Left ventricle myocardium superior (tissue), 1 donor: ENCODE measurements around the gene BTBD3. TPM values are rescaled to one million over a fixed set of nuclear protein-coding genes. Genes with fewer than 3 reads are reported as not detected.

ENCODE experiments used
- ATAC-seq: fragments of 200-7000 bp; cut with Tn5 transposase; one replicate; pipeline ENCODE4 v1.9.1; 2020; ENCODE audit warnings: mild to moderate bottlenecking, moderate library complexity
- DNase-seq: peaks from one replicate; pipeline ENCODE4 v3.0.0-alpha.2; 2020
- intact Hi-C: fragments of 100-400 bp; cut with micrococcal nuclease; formaldehyde crosslinking; loops from one replicate; pipeline ENCODE4 v1.11.0; 2022
- long read RNA-seq: library from polyadenylated mRNA; unstranded; transcript quantifications from one replicate; pipeline ENCODE4 v2.0.0, GENCODE V29; 2021
- total RNA-seq: library from RNA; stranded (reverse); fragmentation: NEBNext Ultra II Directional; extraction: Animal tissue kit (Norgen Biotek cat#: 25700); gene quantifications from one replicate; pipeline ENCODE4 v1.2.1, GENCODE V29; 2021
- donor health status: DM: no; HTN: yes; CAD: no; lungs with severe emphysema.

The BTBD3 gene
- 30.2 TPM for total RNA-seq
- long read RNA-seq, full-length matches to known transcripts = 2 of 8 reads
- long read RNA-seq, partial matches to known transcripts = 0 of 8 reads
- long read RNA-seq, other reads (novel, unspliced or antisense) = 6 of 8 reads

DNA sequence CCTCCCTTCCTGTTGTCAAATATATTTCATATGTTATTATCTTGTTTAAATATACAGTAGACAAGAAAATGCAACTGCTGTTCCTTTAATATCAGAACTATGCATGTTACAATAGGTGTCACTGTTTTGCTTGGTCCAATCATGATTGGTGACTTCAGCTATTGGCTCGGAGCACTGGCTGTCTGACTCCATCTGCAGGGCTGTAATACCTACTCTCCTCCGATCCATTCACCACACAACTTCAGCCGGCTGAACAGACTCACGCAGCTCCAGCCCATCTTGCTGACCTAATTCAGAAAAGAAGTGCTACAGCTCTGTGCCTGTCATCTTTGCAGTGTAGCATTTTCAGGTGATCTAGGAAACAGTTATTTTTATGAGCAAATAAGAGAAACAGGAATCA lies at the start of gene BTBD3:
Gene BTBD3 (plus strand): TSS at position 231 of the 400 bp plus-strand sequence. CDS start 383 bp downstream, outside the sequence.
- intact Hi-C loops = no loop called here
- DNase-seq (peak; percentile 65), ATAC-seq (peak; percentile 94)

DNA sequence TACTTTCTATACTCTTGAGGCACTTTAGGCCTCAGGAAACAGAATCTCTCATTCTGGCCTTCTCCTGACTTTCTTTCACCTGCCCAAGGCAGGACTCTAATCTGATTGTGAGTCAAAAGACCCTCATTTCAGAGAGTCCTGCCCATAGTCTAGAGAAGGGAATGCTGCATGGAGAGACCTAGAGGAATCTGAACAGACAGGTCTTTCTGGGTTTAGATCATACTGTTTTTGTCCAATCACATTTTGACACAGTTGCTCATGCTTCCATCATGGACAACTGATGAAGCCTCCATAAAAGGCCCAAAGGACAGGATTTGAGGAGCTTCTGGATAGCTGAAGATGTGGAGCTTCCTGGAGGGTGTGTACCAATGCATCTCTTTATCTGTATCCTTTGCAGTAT lies 48.1 kb upstream of the BTBD3 start:
- intact Hi-C loops = no loop called here

DNA sequence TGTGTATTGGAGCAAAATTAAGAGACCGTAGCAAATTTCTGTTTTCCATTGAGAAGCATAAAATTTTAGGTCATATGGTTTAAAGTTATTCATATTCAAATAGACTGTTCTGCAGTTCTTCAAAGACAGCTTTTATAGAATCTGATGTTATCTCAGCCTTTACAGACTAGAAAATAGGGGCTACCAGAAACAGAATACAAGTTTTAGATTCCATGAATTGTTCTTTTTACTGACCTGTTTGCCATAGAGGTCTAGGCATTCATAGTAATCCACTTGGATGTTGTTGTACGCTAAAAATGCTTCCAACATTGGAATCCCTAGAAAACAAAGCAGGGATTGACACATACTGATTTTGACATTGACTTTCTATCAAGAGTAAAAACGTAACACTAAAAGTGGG lies 47.3 kb upstream of the BTBD3 start:
- no peak for DNase-seq
- ATAC-seq = no peak
- intact Hi-C loops = no loop called here

More for the DNA sequence above, 48.1 kb upstream of the BTBD3 start:
- no peak for DNase-seq
- ATAC-seq = no peak

DNA sequence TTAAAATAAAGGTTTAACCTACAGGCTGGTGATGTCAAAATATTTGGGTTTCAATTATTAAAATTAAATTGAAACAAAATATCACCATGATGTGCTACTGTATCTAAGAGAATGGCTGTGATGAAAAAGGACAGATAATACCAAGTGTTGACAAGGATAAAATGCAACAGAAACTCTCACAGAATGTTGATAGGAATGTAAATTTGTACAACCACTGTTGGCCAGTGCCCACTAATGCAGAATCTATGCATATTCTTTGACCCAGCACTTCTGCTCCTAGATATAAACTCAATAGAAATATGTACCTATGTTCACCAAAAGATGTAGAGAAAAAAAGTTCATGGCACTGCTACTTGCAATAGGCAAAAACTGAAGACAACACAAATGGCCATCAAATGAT lies 41.1 kb upstream of the BTBD3 start:
- DNase-seq = no peak
- no peak for ATAC-seq
- intact Hi-C loops = no loop called here

DNA sequence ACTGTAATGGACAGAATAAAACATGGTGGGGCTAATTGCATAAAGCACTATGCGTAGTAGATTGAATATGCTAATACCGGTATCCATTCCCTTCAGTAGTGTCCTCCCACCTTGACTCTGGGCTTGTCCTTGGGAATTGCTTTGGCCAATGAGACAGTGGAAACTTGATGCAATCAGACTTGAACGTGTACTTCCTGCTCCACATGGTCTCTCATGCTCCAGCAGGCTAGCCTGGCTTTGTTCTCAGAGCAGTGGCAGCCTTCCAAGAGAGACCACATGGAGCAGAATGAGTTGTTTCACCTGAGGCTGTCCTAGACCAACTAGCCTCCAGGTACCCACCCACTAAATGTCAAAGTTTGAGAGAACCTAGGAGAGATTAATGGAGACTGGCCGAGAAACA lies 37.0 kb upstream of the BTBD3 start:
- no peak for ATAC-seq
- peak; percentile 18 for DNase-seq
- intact Hi-C loops = no loop called here

DNA sequence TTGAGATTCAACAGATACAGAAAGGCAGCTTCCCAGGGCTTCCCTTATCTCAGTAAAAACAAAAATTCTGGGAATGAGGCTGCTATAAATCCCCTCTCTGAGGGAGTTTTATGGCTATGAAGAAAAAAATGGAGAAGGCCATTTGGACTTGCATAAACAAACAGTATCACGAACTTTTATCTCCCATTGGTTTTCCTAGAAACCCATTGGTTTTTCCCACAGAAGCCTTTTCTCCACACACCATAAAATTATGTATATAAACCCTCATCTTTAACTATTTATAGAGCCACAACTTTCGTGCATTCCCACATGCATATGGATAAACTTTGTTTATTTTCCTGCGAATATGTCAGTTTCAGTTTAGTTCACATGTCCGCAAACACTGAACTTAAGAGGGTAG lies 36.2 kb upstream of the BTBD3 start:
- intact Hi-C loops = no loop called here
- ATAC-seq = no peak
- no peak for DNase-seq

DNA sequence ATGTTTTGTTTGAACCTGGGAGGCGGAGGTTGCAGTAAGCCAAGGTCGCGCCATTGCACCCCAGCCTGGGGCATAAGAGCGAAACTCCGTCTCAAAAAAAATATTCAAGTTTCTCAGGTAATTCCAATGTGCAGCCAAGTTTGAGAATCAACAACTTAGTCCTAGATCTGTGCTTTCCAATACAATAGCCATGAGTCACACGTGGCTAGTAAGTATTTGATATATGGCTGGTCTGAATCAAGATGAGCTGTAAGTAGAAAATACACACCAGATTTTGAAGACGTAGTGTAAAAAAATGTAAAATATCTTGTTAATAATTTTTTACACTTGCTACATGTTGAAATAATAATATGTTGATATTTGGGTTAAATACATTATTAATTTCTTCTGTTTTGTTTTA lies 35.0 kb upstream of the BTBD3 start:
- ATAC-seq = no peak
- DNase-seq = no peak
- intact Hi-C loops = no loop called here

DNA sequence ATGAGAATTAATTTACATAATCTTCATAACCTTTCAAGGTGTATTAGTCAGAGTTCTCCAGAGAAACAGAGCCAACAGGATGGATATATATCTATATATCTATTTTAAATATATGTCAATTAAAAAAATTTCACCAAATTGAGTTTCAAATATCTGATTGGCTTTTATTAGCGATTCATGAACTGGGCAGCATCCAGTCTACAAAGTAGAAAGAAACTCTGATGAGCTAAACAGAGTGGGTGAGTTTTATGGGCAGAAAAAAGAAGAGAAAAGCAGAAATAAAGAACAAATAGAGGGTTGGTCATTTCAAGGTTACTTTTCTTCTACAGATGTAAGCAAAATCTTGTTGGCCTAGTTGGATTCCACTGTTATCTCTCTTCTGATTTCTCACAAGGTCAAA lies 29.0 kb upstream of the BTBD3 start:
- no peak for ATAC-seq
- intact Hi-C loops = no loop called here

DNA sequence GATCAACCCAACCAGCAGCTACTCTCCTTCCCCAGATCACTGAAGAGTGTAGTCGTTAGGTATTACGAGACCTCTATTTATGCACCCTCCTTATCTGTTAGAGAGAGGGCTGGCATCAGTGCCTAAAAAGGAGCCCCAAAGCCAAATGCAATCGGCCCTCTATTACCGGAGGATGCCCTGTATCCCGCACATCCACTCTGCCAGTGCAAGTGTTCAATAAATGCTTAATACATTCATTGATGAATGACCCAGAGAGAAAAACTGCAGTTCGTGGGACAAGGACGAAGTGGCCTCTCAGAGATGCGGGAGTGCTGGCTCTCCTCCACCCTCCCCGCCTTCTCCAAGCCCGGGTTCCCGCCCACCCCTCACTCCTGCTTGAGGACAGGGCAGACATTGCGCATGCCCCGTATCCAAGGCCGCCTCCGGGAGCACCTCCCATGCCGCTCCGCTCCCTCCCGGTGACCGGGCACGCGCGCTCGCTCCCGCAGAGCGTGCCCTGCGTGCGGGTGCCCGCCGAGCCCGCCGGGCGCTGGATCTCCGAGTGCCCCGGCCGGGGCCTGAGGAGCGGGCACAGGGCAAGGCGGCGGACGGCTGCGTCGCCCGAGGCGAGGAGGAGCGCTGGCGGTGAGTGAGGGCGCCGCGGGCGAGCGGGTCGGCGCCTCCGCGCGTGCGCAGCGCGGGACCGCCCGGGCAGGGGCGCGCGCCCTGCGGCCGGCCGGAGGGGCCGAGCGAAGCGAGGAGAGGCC lies 27.2 kb upstream of the BTBD3 start:
- intact Hi-C loops = no loop called here
- DNase-seq (peak; percentile 93), ATAC-seq (peak; percentile 96)

More for the DNA sequence above, 29.0 kb upstream of the BTBD3 start:
- DNase-seq = no peak

DNA sequence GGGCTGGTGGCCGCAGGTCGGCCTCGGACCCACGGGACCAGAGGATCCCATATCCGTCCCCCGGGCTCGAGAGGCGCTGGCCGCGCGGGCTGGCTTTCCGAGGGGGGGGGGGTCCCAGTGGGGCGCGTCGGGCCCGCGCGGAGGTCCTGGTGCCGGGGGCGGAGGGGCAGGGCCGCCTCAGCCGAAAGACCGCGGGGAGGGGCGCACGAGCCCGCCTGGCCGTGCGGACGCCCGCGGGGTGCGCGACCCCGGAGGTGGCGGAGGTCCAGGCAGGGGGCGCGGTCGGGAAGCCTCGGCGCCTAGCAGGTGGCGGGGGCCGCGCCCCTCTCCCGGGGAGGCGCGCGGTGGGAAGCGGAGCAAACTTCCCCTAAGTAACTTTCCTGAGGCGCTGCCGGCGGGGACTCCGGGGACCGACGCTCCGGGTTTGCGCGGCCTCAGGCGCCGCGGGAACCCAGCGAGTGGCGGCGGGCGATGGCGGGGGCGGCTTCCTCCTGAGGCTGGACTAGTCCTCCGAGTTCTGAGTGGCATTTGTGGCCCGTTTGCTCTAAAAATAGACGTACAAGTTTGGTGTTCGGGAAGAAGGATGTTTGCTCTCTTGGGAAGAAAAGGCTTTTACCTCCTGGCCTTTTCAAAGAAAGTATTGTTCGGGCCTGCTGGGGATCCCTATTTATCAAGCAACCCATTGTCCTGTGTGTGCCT lies 26.5 kb upstream of the BTBD3 start:
- DNase-seq (peak; percentile 79), ATAC-seq (peak; percentile 73)
- intact Hi-C loops = no loop called here

DNA sequence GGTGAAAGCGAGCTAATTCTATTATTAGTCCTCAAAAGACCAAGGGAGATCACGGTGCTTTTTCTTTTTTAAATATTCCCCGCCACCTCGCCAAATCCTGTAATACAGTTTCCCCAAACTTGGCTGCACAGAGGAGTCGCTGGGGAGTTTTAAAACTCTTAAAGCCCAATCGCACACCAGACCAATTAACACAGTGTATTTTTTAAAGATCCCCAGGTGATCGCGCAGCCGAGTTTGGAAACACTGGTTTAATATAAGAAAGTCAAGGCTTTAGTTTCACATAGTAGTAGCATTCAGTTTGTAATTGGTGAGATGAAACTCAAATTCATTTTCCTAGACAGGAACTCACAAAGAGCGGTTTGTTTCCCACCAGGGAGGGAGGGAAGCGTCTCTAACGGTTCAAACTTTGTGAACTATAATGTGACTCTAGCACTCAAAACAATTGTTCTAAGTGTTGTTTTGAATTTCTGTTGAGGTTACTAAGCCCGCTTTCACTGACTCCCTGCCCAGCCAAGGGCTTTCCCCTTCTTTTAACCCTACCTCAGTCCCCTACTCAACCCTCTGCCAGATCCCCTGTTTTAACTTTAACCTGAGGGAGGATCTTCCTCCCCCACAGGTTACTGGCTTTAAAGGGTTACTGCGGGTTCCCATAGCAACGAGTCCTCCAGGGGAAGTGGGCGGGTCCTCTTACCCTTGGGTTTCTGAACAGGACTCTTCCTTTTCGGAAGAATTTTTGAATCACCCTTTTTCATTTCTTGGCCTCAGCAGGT lies 25.7 kb upstream of the BTBD3 start:
- ATAC-seq (peak; percentile 26), DNase-seq (peak; percentile 43)
- intact Hi-C loops = no loop called here

DNA sequence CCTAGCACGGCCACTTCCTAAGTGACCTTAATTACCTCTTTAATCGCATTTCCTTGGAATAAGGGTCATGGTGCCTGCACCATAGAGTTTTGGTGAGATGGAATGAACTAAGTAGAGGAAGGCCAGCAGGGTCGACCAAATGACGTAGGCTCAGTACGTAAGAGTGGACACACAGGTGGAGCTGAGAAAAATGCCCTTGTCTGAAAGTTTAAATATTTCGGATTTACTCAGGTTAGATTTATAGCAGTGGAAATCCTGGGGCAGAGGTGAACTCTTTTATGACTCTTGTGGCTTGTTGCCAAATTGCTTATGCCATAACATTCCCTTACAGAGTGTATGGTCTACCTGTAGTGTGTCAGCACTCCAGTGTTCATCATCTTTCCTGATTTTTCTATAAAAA lies 23.6 kb upstream of the BTBD3 start:
- intact Hi-C loops = no loop called here
- ATAC-seq = no peak
- no peak for DNase-seq

DNA sequence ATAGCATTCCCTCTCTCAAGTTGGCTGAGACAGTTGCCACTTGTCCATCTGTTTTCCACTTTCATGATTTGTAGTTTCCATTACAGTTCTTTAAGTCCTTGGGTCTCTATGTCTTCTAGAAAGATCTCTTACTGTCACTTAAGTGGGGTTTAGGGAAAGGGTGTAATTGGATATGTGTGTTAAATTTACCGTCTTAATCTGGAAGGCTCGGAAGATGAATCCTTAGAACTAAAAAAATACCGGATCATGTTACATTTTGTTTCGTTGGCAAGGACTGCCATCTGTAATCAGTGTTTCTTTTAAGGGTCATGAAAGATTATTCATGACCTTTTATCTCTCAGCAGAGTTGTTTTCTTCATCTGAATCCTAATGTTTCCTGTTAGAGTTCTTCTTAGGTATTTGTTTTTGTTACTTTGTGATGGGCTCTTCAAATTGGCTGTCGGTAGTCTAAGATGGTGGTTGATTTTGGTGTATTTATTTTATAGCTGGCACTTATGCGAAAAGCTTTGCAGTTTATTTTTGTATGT lies 21.8 kb upstream of the BTBD3 start:
- intact Hi-C loops = no loop called here
- ATAC-seq (no peak), DNase-seq (no peak)

DNA sequence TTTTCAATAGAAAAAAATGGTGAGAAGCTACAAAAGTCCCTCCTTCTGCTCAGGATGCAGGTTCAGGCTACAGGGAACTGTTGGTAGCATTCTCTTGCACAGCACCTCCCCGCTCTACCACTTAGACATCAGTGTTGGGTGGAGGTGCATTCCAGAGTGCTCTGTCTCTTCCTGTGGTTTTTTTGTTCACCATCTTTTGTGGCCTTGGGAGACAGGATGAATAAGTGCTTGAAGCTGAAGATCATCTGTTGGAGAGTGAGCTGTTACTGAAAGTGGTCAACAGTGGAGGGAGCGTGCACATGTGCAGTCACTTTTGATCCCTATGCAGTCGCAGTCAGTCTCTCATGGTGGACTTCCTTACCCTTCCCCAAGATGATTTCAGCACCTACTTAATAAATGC lies 16.6 kb upstream of the BTBD3 start:
- intact Hi-C loops = no loop called here
- no peak for ATAC-seq
- no peak for DNase-seq

DNA sequence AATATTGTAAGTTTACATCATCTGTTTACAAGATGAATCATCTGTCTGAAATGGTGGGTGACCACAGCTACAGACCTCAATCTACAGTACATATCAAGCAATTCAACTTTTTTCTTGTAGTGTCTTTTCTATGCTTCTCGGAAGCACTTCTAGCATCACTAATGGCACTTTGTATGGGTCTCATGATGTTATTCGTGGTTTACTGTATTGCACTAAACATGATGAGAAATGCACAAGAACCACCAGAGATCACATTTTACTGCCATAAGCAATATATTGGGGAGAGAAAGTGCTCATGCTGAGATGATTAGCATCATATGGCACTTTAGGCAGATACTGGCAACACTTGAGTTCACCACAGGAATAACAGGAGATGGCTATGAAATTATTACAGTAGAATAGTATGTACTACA lies 15.4 kb upstream of the BTBD3 start:
- no peak for ATAC-seq
- intact Hi-C loops = no loop called here
- DNase-seq = no peak

DNA sequence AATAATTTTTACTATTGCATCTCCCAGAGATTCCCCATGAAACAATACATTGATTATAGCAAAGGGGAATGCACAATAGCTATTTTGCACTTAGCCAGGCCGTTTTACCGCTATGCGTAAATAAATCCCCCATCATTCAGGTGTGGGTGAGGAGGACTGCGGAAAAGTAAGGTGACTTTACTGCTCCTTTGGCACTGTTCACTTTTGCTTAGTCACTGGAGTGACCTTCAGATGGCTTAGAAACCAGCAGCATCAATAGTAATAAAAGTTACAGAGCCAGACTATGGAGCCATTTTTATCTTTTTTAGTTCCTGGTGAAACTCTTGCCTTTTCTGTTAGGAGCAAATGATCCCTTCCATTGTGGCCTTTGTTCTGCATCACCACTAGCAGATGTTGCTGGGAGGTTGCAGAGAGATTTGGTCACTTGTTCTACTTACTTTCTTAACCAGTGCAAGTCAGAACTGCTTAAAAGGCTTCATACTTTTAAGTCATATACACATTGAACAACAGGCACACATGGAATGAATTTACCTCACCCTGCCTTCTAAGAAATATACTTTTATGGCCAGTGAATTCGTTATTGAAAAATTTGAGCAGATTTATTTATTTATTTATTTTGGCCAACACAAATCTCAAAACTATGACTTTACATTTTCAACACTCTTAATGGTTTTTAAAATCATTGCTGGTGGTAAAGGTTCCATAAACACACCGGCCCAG lies 12.1 kb upstream of the BTBD3 start:
- no peak for DNase-seq
- intact Hi-C loops = no loop called here
- peak; percentile 60 for ATAC-seq

DNA sequence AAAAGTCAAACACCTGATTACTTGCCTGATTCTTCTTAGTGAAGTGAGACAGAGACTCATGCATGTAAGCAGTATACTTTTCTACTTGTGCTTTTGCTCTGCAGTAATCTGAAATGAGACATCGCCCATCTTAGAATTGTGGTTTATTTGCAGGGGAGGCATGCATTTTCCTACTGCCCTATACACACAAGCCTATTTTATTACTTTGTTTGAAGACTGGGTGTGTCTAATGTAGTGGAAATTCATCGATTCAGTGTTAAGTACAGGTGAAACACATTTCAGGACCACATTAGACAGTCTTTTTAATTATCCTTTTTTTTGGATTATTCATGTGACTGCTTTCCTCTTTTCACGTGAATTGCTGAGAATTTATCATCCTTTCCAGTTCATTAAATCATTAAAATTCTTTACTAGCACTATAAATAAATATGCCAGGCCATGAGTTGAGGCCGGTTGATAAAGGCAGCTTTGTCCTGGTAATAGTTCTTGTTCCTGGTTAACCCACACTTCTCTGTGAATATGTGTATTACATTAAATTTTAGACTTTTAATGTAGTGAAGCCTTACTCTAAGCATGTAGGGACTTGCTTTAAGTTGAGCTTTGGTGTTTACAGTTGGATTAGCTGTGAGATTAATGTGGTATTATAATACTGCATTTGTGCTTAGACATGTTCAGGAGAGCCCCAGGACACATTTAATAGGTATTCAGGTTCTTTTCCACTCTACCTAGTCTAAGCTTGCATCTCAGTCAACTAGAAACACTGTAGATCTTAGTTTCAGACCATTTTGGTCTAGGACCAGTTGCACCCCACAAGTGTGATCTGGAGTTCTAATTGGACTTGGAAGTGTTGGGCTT lies 10.8 kb upstream of the BTBD3 start:
- intact Hi-C loops = no loop called here
- ATAC-seq (peak; percentile 31), DNase-seq (no peak)

DNA sequence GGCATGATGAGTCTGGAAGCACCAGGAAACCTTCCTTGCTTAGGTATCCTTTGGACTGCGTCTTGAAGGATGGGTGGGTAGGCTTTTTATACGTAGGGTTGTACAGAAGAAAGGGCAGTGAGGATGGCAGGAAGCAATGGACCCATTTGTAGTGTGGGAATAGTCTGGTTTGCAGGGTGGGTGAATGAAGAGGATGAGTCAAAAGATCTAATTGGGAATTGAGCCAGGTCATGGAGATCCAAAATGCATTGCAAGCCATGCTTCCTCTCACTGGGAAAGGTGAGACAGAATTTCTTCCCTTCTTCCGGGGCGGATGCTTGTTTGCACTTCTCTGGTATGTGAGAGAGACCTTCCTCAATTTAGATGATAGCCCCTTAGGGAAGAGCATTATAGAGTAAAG lies 10.1 kb upstream of the BTBD3 start:
- no peak for ATAC-seq
- intact Hi-C loops = no loop called here

More for the DNA sequence above, 10.1 kb upstream of the BTBD3 start:
- no peak for DNase-seq
